HG03045 (cell line): ENCODE results near the gene ITPR1.

ENCODE experiments used
- ATAC-seq: cut with Tn5 transposase; IDR thresholded peaks from one replicate; pipeline ENCODE4 v1.9.1; 2021; ENCODE audit warnings: mild to moderate bottlenecking, moderate library complexity; ENCODE audit not compliant: unreplicated experiment

The ITPR1 gene

DNA sequence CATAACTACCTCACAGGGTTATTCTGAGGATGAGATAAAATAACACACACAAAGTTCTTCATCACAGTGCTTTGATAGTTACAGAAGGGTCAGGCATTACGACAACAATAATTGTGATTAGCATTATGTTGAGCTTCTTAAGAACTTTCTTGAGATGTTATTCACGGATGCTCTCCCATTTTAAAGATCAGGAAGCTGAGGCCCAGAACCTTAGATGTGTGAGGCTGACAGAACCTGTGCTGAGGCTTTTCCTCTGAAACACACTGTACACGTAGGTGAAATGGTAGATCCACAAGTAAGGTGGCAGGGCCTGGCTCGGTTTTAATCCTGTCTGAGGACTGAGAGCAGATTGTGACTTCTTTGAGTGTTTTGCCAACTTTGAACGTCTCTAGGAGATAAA is 274.9 kb downstream of the ITPR1 start:
- ATAC-seq, result no peak

DNA sequence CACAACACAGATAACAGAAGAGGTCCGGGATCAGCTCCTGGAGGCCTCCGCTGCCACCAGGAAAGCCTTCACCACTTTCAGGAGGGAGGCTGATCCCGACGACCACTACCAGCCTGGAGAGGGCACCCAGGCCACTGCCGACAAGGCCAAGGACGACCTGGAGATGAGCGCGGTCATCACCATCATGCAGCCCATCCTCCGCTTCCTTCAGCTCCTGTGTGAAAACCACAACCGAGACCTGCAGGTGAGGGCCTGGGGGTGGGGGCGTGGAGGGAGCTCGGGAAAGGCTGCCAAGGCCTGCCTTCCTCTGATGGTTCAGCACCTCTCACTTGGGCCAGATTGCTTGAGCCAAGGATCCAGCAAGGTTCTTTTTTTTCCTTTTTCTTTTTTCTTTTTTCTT is 275.4 kb downstream of the ITPR1 start:
- no peak for ATAC-seq

DNA sequence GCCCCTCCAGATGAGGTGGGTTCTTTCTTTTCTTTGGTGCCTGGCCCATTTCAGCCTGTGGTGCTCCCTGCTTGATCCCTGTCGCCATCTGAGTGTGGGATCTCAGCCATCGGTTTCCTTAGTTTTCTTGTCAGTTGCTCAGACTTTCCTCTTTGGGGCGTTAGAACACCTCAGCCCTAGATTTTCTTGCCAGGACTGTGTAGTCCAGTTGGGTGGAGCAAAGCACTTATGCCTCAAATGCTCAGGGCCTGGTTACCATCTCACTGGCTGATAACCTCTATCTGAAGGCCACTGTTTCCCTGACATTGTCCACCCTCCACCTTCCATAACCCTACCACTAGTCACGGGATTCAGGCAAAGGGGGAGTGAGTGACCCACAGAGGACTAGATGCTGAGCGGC is 277.4 kb downstream of the ITPR1 start:
- ATAC-seq, result no peak

DNA sequence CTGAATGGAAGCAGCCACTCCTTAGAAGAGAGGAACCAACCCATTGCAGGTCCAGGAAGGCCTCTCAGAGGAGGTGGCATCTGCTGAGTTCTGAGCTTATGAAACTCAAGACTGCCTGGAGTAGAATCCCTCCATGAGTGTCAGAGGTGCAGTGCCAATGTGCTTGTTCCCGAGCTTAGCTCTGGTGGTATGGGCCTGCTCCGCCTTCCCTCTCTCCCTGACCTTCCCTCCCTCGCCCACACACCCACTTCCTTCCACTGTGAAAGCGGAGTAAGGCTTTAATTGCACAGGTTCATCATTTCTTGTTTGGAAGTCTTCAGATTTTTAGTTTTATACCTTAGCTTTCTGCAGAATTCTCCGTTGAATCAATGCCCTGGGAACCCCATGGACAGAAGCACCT is 278.1 kb downstream of the ITPR1 start:
- ATAC-seq, result no peak

DNA sequence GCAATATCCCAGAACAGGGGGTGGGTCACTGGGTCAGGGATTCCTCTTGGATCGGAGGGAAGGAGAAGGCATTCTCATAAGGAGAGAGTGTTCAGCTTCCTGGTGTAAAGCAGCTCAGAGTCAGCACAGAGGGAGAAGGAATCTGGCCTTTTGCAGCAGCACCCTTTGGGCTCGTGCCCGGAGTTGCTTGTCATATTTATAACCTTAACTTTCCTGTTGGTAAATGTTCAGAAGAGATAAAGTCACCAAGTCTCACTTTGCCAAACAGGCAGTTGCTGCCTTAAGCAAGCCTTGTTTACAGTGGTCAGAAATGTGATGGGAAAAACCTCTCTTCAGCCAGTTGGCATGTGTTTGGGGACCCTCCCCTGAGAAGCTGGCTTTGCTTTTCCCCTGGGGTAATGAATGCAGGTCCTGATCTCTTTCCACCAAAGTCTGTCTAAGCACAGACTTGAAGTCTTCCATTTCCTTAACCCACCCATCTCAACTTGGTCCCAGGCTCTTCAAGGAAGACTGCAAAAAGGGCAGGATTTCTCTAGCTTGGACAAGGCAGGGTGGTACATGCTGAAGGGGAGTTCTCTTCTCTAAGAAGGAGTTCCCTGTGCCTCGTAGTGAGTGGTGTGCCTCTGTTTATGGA is 279.1 kb downstream of the ITPR1 start:
- no peak for ATAC-seq

DNA sequence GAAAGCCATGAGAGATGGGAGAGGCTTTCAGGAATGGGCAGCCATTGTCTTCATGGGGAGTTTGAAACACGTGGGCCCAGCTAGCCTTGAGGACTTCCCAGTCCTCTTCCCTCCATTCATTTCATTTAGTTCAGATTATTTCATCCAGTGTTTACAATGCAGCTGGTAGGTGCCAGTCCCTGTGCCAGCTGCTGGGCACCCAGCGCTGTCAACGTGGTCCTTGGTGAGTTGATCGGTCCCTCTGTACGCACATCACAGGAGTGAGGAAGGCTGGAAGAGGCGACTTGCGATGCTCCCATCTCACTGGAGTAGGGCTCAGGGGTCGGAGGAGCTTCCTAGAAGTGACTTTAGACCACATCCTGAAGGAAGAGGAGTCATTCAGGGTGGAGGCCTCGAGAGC is 279.7 kb downstream of the ITPR1 start:
- no peak for ATAC-seq

DNA sequence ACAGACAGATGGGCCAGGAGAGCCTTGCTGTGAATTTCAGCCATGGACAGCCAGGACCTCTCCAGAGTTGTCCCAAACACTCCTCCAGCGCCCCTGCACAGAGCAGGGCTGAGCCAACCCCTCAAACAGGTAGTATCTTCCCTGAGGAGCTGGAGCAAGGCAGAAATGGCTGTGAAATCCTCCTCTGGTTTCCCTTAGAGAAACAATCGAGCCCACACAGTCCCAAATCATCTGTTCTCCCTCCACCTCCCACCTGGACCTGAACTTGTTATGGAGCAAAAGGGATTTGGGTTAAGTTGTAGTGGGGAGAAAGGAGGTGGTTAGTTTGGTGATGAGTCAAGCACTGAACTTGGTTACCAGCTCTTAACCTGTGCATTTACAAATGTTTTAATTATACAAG is 280.4 kb downstream of the ITPR1 start:
- ATAC-seq, result no peak

DNA sequence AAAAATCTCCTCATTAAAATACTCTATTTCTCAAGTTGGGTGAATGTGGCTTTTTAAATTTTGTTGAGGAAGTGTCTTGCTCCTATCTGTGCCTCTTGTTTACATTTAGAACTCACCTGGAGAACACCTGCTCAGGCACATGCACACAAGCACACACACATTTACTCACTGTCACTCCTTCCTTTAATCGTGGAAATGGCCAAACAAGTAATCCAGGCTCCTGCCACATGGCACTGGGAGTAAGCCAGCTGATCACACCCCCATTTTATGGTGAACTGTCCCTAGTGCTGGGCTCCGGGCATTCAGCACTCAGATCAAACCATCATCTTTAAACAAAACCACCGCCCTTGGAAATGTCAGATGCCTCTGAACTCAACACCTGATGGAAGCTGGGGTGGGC is 281.4 kb downstream of the ITPR1 start:
- ATAC-seq, result no peak

DNA sequence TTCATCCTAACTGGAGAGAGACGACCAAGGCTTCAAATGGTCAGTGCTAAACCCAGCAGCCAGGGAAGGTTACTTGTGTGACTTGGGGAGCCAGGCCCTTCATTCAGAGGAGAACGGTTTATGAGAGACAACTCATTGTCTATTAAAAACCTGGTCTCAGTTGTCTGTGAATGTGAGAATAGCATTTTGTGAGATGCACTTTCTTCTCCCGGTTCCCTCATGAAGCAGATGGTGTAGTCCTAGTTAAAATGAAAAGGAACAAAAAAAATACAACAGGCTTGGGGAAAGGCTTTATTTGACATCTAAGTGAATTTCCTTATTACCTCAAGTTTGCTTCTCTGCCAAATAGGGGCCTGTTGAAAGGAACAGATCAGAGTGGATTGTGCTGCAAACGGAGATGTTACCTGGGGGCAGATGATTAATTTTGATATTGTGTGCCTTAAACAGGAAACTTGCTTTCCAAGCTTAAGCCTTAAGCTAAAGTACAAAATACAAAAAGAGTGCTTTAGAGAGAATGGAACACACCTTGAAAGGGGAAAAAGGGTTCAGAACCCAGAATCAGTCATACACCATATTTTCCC is 283.3 kb downstream of the ITPR1 start:
- ATAC-seq, result peak; percentile 31

DNA sequence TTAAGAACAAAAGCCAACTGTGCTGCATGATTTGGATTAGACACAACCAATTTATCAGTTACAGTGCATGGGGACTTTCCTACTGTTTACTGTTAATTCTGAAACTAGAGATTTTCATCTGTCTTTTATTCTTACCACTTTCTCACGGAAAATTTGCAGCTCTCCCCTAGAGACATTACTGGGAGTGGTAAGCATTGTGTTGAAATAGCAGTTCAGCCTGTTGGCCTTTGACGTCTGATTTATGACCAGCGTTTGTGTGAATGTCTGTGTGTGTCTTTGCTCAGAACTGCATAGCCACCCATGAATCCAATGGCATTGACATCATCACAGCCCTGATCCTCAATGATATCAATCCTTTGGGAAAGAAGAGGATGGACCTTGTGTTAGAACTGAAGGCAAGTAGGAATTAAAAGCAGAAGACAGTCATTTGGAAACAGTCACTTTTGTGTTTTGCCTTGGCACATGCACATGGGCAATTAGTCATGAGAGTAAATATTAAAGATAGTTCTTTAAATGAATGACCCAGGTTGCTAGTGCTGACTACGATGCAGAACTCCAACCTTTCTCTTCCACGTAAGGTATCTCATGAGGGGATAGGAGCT is 283.9 kb downstream of the ITPR1 start:
- peak; percentile 69 for ATAC-seq

DNA sequence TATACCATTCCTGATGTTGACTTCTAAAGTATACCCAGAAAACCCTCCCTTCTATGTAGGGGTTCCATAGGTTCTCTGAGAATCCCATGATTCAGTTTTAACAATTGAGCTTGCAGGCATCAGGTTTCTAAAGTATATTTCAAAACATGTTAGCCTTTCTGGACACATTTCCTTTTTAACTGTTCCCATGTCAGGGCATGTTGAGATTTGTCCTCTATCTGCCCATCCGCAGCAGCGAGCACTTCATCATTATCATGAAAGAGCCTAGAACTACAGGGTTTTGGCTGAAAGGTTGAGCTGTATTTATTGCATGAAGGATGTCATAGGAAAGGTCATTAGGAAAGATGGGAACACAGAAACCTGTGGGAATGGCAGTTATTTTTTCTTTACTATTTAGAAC is 285.0 kb downstream of the ITPR1 start:
- ATAC-seq, result no peak

DNA sequence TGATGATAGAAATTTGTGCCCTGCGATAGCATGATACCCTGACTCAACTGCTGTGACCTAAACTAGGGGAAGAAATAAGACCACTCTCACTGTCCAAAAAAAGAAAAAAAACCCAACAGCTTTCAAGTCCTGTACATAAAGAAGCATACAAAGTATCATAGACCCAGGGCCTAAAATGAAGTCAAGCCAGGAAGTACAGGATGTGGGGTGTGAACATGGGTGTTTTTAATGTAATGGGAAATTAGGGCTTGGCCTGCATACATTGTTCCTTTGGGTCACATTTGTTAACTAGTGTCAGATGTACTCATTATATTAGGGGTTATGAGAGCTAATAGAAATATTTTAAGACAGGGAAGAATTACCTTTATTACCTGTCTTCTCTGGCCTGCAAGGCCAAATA is 285.6 kb downstream of the ITPR1 start:
- no peak for ATAC-seq

DNA sequence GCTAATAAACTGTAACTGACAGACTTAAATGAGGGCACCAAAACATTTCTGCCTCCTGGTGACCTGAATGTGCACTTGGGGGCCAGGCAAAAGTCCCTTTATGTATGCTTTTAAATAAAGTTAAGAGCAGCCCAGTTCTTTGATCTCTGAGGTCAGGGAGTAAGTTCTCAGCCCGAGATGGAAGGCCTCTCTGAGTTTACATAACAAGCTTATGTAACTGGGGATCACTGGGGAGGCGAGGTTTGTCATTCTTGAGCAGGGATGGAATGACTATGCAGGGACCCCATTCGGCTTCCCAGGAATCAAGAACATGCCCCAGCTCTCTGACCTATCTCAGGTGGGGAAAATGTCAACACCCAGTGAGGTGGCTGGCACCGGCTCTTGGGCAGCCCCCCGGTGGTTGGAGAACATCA is 287.4 kb downstream of the ITPR1 start:
- no peak for ATAC-seq

DNA sequence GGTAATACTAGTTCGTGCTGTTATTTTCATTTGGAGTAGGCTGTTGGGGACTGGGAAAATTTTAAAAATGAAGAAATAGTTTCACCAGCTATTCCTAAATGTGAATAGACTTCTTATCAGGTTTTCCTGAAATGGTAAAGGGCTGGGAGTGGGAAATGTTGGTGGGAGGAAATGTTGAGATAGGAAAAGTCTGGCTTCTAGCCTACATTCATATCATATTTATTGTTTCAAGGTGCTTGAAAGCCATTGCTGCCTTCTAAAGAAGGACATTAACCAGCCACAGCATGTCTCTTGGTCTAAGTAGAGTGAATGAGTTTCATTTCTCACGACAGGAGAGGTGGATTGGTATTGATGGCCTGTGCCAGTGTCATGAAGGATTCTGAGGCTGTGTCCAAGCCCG is 288.9 kb downstream of the ITPR1 start:
- ATAC-seq, result no peak

DNA sequence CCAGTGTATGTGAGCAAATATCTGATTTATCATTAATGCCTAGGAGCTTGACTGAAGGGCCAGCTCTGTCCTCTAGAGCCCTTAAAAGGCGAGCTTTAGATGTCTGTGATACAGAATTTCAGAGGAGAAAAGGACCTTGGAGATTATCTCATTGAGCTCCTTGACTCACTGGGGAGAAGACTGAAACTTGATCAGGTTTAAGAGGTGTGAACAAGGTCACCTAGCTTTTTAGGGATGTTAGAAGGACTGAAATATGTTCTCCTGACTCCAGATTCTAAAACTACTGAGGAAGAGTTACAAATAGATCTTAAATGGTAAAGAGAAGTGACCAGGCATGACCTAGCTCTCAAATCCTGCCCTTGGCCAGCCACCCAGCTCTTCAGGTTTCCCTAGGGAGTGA is 292.4 kb downstream of the ITPR1 start:
- no peak for ATAC-seq

DNA sequence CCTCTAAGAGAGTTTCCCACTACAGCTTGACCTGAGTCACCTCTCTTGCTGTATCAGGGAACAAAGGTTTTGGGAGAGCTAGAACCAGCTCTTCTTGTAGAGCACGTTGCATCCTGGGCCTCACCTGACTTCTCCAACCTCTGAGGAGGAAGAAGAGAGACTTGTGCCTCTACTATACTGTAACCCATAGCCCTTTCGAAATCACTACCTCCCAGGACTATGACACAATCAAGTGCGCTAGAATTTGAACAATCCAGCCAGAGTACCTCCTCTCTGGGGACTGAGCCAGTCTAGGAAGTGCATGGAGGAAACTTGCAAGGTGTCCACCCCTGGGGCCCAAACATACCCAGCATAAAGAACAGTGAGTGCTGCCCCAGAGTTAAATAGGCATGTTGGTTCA is 293.3 kb downstream of the ITPR1 start:
- ATAC-seq, result no peak

DNA sequence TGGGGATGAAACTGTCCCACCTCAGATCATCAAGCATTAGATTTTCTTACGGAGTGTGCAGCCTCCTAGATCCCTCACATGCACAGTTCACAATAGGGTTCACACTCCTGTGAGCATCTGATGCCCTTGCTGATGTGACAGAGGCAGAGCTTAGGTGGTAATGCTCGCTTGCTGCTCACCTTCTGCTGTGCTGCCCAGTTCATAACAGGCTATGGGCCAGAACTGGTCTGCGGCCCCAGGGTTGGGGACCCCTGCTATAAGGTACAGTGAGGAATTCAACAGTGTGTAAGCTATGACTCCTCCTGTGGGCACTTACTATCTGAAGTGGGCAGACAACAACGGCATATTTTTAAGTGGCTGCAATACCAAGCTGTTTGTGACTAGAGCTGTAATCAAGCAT is 298.2 kb downstream of the ITPR1 start:
- ATAC-seq, result no peak

DNA sequence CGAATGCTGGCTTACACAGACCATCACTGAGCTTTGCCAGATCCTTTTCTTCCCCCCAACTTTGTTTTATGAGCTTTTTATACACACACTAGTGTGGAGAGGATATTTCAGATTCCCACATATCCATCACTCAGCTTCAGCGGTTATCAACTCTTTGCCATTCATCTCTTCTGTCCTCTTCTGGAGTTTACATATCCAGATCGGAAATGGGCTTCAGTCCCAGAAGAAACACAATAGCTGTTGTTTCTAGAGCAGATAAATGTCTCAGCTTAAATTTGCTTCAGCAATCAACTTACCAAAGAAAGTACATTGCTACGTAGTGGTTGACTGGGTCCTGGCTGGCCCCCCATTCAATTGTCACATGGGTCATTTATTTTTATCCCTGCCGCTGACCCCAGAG is 300.2 kb downstream of the ITPR1 start:
- ATAC-seq, result no peak

DNA sequence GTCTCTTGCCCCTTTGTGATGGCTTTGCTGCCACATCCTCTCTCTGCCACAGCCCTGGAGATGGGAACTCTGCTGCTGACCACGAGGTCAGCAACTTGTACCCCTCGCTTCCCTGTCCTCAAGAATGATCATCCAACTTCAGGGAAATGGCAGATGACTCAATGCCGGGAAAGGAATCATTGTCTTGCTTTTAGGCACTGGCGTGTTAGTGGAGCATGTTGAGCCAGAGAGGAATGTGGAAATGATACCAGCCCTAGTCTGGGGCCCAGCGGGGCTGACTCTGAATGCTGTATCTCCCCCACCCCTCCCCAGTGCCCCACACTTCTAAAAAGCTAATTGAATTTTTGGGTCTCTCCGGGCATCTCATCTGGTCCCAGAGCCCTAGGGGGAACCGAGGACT is 301.2 kb downstream of the ITPR1 start:
- ATAC-seq, result no peak

DNA sequence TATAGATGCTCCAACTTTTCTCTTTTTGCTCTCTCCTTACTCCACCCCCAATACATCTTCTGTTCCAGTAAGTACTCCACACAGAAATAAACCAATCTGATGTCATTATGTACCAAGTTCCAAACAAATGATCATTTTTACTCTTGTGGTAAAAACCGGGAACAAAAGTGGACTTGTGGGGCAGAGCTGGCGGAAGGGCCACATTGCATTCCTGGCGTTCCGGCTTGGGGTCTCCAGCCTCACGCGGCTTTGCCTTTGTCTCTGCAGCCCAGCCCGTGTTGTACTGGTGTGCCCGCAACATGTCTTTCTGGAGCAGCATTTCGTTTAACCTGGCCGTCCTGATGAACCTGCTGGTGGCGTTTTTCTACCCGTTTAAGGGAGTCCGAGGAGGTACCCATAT is 301.6 kb downstream of the ITPR1 start:
- no peak for ATAC-seq

DNA sequence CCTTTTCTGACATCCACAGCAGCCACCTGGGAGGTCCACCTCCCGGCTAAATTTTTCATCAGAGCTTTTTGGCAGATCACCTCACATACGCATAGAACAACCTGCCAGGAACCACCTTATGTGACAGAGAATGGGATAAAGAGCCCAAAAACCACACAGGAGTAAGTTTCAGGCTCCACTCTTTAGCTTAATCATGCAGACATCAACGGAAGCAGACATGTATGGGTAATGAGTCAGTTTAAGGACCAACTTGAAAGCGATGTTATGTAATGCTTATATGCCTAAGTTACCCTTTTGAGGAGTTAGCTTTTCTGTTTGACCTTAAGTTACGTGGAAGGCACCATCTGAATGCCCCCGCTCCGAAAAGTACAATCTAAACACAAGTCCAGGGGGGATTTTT is 302.8 kb downstream of the ITPR1 start:
- ATAC-seq, result no peak

DNA sequence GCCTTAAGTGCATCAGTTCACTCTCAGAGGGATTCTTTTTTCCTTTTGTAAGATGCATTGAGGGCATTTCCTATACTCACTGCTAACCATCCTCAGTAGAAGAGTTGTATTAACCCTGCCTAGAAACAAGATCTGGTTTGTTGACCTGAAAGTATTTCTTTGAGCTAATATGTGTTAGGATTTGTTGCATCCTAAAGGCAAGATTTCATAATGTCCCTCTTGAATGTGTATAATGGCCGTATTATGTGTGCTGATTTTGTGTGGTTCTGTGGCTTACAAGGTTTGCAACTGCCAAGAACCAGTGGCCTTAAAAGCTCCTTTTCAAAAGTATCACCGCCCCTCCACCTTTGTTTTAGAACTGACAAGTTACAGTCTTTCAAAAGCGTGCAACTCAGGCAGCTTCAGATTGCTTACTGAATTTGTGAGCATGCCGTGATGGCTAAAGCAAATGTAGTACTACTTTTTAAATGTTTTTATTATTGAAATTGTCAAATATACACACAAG is 304.1 kb downstream of the ITPR1 start:
- ATAC-seq, result no peak
